Endothelial cell of umbilical vein (primary cell): ENCODE data around the gene CLDN3. TPM values are rescaled to one million over a fixed set of nuclear protein-coding genes. Genes with fewer than 3 reads are reported as not detected.

ENCODE experiments used
- BruUV-seq: library from RNA; stranded (reverse); fragments of 400-500 nt; replicated peaks from 2 replicates; lab custom pipeline; 2021; lab: Mats Ljungman, UMichigan
- CTCF ChIA-PET: fragments of 300-600, 350-600 bp; sonication (Branson Sonifier 250); formaldehyde crosslinking; loops from one replicate; lab custom pipeline; 2021; ENCODE audit warnings: antibody characterized with exemption, inconsistent platforms; lab: Charles Lee
- POLR2A ChIA-PET: fragments of 300-600, 350-600 bp; sonication (Branson Sonifier 250); formaldehyde crosslinking; loops from one replicate; lab custom pipeline; 2021; ENCODE audit warnings: antibody characterized with exemption, inconsistent platforms; lab: Charles Lee
- DNase-seq: peaks from one replicate; pipeline ENCODE4 v3.0.0-alpha.2; 2011; ENCODE audit warnings: low read depth, low spot score
- FAIRE-seq: peaks from 2 replicates; lab custom pipeline; 2011; peaks lifted over from hg19 to GRCh38; lab: Jason Lieb, UNC
- H2AFZ ChIP-seq: 2 replicates; pipeline ENCODE4 v1.6.0; 2012; ENCODE audit warnings: low read depth, low read length, control low read depth, inconsistent platforms
- H3K27ac ChIP-seq: 2 replicates; pipeline ENCODE4 v1.5.1; 2011; ENCODE audit warnings: low read depth, mild to moderate bottlenecking, control low read depth, low read length, moderate library complexity; ENCODE audit not compliant: insufficient read depth
- H3K27me3 ChIP-seq, 2 experiments: 2 replicates each; pipeline versions ENCODE4 v1.6.0 to v1.6.1; 2011; ENCODE audit warnings: low read length in 2 of 2, mixed read lengths in 1 of 2; ENCODE audit not compliant: control insufficient read depth in 2 of 2, insufficient read depth in 2 of 2
- H3K36me3 ChIP-seq, 2 experiments: 2 replicates in 1 of 2; 3 replicates in 1 of 2; pipeline ENCODE4 v1.5.1; 2011; ENCODE audit warnings: low read length in 2 of 2, mild to moderate bottlenecking in 1 of 2, moderate library complexity in 1 of 2; ENCODE audit not compliant: control insufficient read depth in 2 of 2, insufficient read depth in 2 of 2; ENCODE audit errors: extremely low read depth in 1 of 2
- H3K4me1 ChIP-seq: 3 replicates; pipeline ENCODE4 v1.5.1; 2011; ENCODE audit warnings: mild to moderate bottlenecking, low read length; ENCODE audit not compliant: control insufficient read depth, insufficient read depth; ENCODE audit errors: extremely low read depth
- H3K4me2 ChIP-seq: 2 replicates; pipeline ENCODE4 v1.6.1; 2011; ENCODE audit warnings: low read length, control low read depth, mixed read lengths; ENCODE audit not compliant: insufficient read depth
- H3K4me3 ChIP-seq, 3 experiments: fragments of 200-600 bp in 1 of 3; sonication (generic), shearing (Covaris generic) in 1 of 3; replicated peaks in 1 of 3; 2 replicates each; pipeline ENCODE4 v1.5.1; 2011 to 2016; ENCODE audit warnings: control low read depth in 3 of 3, low read length in 3 of 3, mild to moderate bottlenecking in 2 of 3, inconsistent platforms in 1 of 3, low read depth in 1 of 3, moderate library complexity in 1 of 3; ENCODE audit not compliant: insufficient read depth in 1 of 3
- H3K79me2 ChIP-seq: 2 replicates; pipeline ENCODE4 v1.6.0; 2012; ENCODE audit warnings: low read length, inconsistent platforms; ENCODE audit not compliant: control insufficient read depth, insufficient read depth
- H3K9ac ChIP-seq: replicated peaks from 2 replicates; pipeline ENCODE3; 2011; ENCODE audit warnings: low read length, control low read depth; ENCODE audit not compliant: insufficient read depth; ENCODE audit errors: extremely low read depth
- H3K9me1 ChIP-seq: replicated peaks from 3 replicates; pipeline ENCODE4 v1.6.0; 2011; ENCODE audit warnings: mild to moderate bottlenecking, low read length; ENCODE audit not compliant: control insufficient read depth, insufficient read depth; ENCODE audit errors: extremely low read depth
- H3K9me3 ChIP-seq: replicated peaks from 2 replicates; pipeline ENCODE4 v1.5.1; 2012; ENCODE audit warnings: low read length, inconsistent platforms; ENCODE audit not compliant: control insufficient read depth, insufficient read depth
- H4K20me1 ChIP-seq: replicated peaks from 2 replicates; pipeline ENCODE3; 2011; ENCODE audit warnings: mild to moderate bottlenecking, low read length; ENCODE audit not compliant: control insufficient read depth, insufficient read depth; ENCODE audit errors: extremely low read depth
- CTCF ChIP-seq, 2 donors: IDR thresholded peaks; 1 replicate in 1 of 2; 2 replicates in 1 of 2; pipeline ENCODE4 v1.5.1; 2011; ENCODE audit warnings: low read length in 2 of 2, mild to moderate bottlenecking in 2 of 2, moderate library complexity in 2 of 2, control low read depth in 1 of 2, inconsistent platforms in 1 of 2, low read depth in 1 of 2; ENCODE audit not compliant: insufficient read depth in 1 of 2; ENCODE audit errors: extremely low read depth in 1 of 2
- FOS ChIP-seq: IDR thresholded peaks from 2 replicates; pipeline ENCODE4 v1.6.1; 2011; ENCODE audit warnings: mild to moderate bottlenecking, low read length, moderate library complexity, borderline replicate concordance; ENCODE audit not compliant: insufficient read depth
- GATA2 ChIP-seq: IDR thresholded peaks from 2 replicates; pipeline ENCODE4 v1.7.0; 2011; ENCODE audit warnings: low read depth, mild to moderate bottlenecking, moderate library complexity, mixed read lengths, low read length; ENCODE audit not compliant: insufficient read length, insufficient read depth
- JUN ChIP-seq: IDR thresholded peaks from 2 replicates; pipeline ENCODE4 v1.6.1; 2011; ENCODE audit warnings: borderline replicate concordance, low read depth; ENCODE audit not compliant: insufficient read length, insufficient read depth
- MAX ChIP-seq: IDR thresholded peaks from 2 replicates; pipeline ENCODE4 v1.6.1; 2011; ENCODE audit not compliant: insufficient read depth, insufficient read length
- MYC ChIP-seq: IDR thresholded peaks from one replicate; pipeline ENCODE4 v1.6.1; 2011; ENCODE audit warnings: mild to moderate bottlenecking, low read depth, low read length
- POLR2A ChIP-seq: IDR thresholded peaks from 2 replicates; pipeline ENCODE4 v1.6.1; 2012; ENCODE audit warnings: low read depth, mild to moderate bottlenecking, control low read depth, low read length
- POLR2AphosphoS5 ChIP-seq: IDR thresholded peaks from 2 replicates; pipeline ENCODE4 v1.6.1; 2012; ENCODE audit warnings: low read depth, mild to moderate bottlenecking, control low read depth, low read length, moderate library complexity; ENCODE audit not compliant: insufficient read depth
- dilution Hi-C: fragments of 300-500 bp; cut with MboI; formaldehyde crosslinking; loops from one replicate; pipeline ENCODE4 v1.15.0; 2019; ENCODE audit warnings: low sequenced_read_pairs; ENCODE audit not compliant: extremely low pct_ligation_motif_present
- intact Hi-C: fragments of 100-400 bp; cut with micrococcal nuclease; formaldehyde crosslinking; loops from one replicate; pipeline ENCODE4 v1.10.0; 2022
- polyA plus RNA-seq, 4 experiments: library from polyadenylated mRNA; depleted of rRNA in 3 of 4; stranded (reverse) in 3 of 4; unstranded in 1 of 4; fragments of >200 nt; gene quantifications; 2 replicates each; pipeline versions ENCODE4 v1.2.1 to v1.2.3, GENCODE V29; 2011 to 2012; ENCODE audit warnings: missing spikeins in 1 of 4
- small RNA-seq: library from RNA; depleted of rRNA; stranded (forward); fragments of <200 nt; gene quantifications from one replicate; pipeline ENCODE3, GENCODE V24; 2012; ENCODE audit warnings: low replicate concordance, low read depth; ENCODE audit not compliant: insufficient read depth, insufficient read length
- total RNA-seq: library from RNA; stranded (reverse); gene quantifications from 2 replicates; pipeline ENCODE4 v1.2.3, GENCODE V29; 2021

CLDN3 gene
- total and polyA plus RNA-seq, 2 donors (not counting 3 experiments of a cell fraction or from before 2014, with no cell fraction given): 0.62 to 1.9 TPM

GRCh38 chr7:73719806-73720169, 50.3 kb downstream of the CLDN3 start:
- H3K27ac ChIP-seq: no peak overlapping the region
- CTCF ChIA-PET: interaction anchor here (1.0 to 8.6 kb wide), 4 partner anchors 13 to 109 kb away, joined by 3 to 270 read pairs (median 4); no protein-coding TSS in a partner anchor
- no peak overlapping the region for H3K4me2 ChIP-seq
- TF ChIP-seq MYC (no peak), GATA2 (no peak), POLR2AphosphoS5 (no peak), POLR2A (no peak), FOS (no peak), MAX (no peak), CTCF (IDR thresholded peaks at IDR 0.05; ENCODE audit: extremely low read depth in 1 of 2, insufficient read depth in 1 of 2, low read depth in 1 of 2, low read length in 2 of 2) (no peak), JUN (no peak)
- dilution Hi-C loops: no loop called here
- H3K4me3 ChIP-seq: no peak overlapping the region
- no peaks in the 10 kb centered on the region for H3K27me3 ChIP-seq
- no peaks in the 10 kb centered on the region for H3K9me3 ChIP-seq
- POLR2A ChIA-PET: interaction anchor here (0.7 kb wide), 1 partner anchor 16 kb away, joined by 3 read pairs; no protein-coding TSS in a partner anchor
- no peaks in the 10 kb centered on the region for H3K36me3 ChIP-seq
- H4K20me1 ChIP-seq: no peaks in the 10 kb centered on the region
- BruUV-seq: no TSS peak
- H3K4me1 ChIP-seq: peaks cover 35% of the 10 kb centered on the region
- no peak overlapping the region for H3K9ac ChIP-seq
- peaks cover 25% of the 10 kb centered on the region for H3K79me2 ChIP-seq
- no peak for DNase-seq
- intact Hi-C loops: no loop called here
- no peaks in the 10 kb centered on the region for H3K9me1 ChIP-seq
- no peak overlapping the region for H2AFZ ChIP-seq
- no peak for FAIRE-seq

Small RNAs within 50 kb of the gene (small RNA-seq; reads per million reads assigned to genes)
- gene RN7SL265P: not detected

Other genes with a start within 250 kb of the CLDN3 start
- 72.6 and 74.7 TPM in 2 replicates for gene BAZ1B, start 248.0 kb downstream of the CLDN3 start, total RNA-seq
- 12.6 and 16.2 TPM in 2 replicates for gene BAZ1B, start 248.0 kb downstream of the CLDN3 start, polyA plus RNA-seq
- gene BCL7B, start 212.6 kb downstream of the CLDN3 start, total RNA-seq: 58.0 and 61.2 TPM in 2 replicates
- gene BCL7B, start 212.6 kb downstream of the CLDN3 start, polyA plus RNA-seq: 68.3 and 78.1 TPM in 2 replicates
- gene TBL2, start 191.7 kb downstream of the CLDN3 start, total RNA-seq: 34.8 and 38.6 TPM in 2 replicates
- gene TBL2, start 191.7 kb downstream of the CLDN3 start, polyA plus RNA-seq: 48.4 and 49.6 TPM in 2 replicates
- gene MLXIPL, start 145.7 kb downstream of the CLDN3 start, total RNA-seq: not detected in 2 replicates
- gene MLXIPL, start 145.7 kb downstream of the CLDN3 start, polyA plus RNA-seq: not detected in 2 replicates
- 2.0 and 2.4 TPM in 2 replicates for gene VPS37D, start 102.4 kb downstream of the CLDN3 start, total RNA-seq
- 2.1 and 2.9 TPM in 2 replicates for gene VPS37D, start 102.4 kb downstream of the CLDN3 start, polyA plus RNA-seq
- 10.4 and 11.9 TPM in 2 replicates for gene DNAJC30, start 86.8 kb downstream of the CLDN3 start, total RNA-seq
- 10.6 and 14.7 TPM in 2 replicates for gene DNAJC30, start 86.8 kb downstream of the CLDN3 start, polyA plus RNA-seq
- gene BUD23, start 86.7 kb downstream of the CLDN3 start, total RNA-seq: 60.1 and 64.6 TPM in 2 replicates
- 49.0 and 62.1 TPM in 2 replicates for gene BUD23, start 86.7 kb downstream of the CLDN3 start, polyA plus RNA-seq
- gene STX1A, start 50.6 kb downstream of the CLDN3 start, total RNA-seq: 16.8 and 20.8 TPM in 2 replicates
- 13.1 and 16.0 TPM in 2 replicates for gene STX1A, start 50.6 kb downstream of the CLDN3 start, polyA plus RNA-seq
- gene ABHD11, start 31.5 kb downstream of the CLDN3 start, total RNA-seq: 13.3 and 19.0 TPM in 2 replicates
- gene ABHD11, start 31.5 kb downstream of the CLDN3 start, polyA plus RNA-seq: 18.4 and 18.9 TPM in 2 replicates
- gene CLDN4, start 60.7 kb upstream of the CLDN3 start, total RNA-seq: 0.13 and 0.25 TPM in 2 replicates
- gene CLDN4, start 60.7 kb upstream of the CLDN3 start, polyA plus RNA-seq: 0.14 and 0.15 TPM in 2 replicates
- gene METTL27, start 72.2 kb upstream of the CLDN3 start, total RNA-seq: 1.2 and 10.8 TPM in 2 replicates
- 6.9 and 9.0 TPM in 2 replicates for gene METTL27, start 72.2 kb upstream of the CLDN3 start, polyA plus RNA-seq
- gene TMEM270, start 90.9 kb upstream of the CLDN3 start, total RNA-seq: not detected in 2 replicates
- gene TMEM270, start 90.9 kb upstream of the CLDN3 start, polyA plus RNA-seq: not detected in 2 replicates